Lower lobe of right lung (tissue), 2 donors: ENCODE data around the gene CPPED1. TPM values are rescaled to one million over a fixed set of nuclear protein-coding genes. Genes with fewer than 3 reads are reported as not detected.
"Not testable (repeated sequence)": the region's sequence is repeated elsewhere in the genome, so short reads cannot be mapped to it uniquely, and the experiment has no call there.

Source experiments
- ATAC-seq, 2 donors: fragments of 200-7000 bp; cut with Tn5 transposase; one replicate each; pipeline ENCODE4 v1.9.1; 2020 to 2022; ENCODE audit warnings: mild to moderate bottlenecking in 2 of 2, moderate library complexity in 2 of 2
- DNase-seq: peaks from one replicate; pipeline ENCODE4 v3.0.0-alpha.2; 2020
- H3K27ac ChIP-seq: fragments of 200-600 bp; one replicate; pipeline ENCODE4 v1.8.0; 2022
- H3K27me3 ChIP-seq: fragments of 200-600 bp; one replicate; pipeline ENCODE4 v1.8.0; 2022; ENCODE audit warnings: low read depth
- H3K36me3 ChIP-seq: fragments of 200-600 bp; one replicate; pipeline ENCODE4 v1.8.0; 2022; ENCODE audit warnings: mild to moderate bottlenecking
- H3K4me1 ChIP-seq: fragments of 200-600 bp; one replicate; pipeline ENCODE4 v1.8.0; 2022
- H3K4me3 ChIP-seq: fragments of 200-600 bp; one replicate; pipeline ENCODE4 v1.8.0; 2022; ENCODE audit warnings: mild to moderate bottlenecking
- H3K9me3 ChIP-seq: fragments of 200-600 bp; one replicate; pipeline ENCODE4 v1.8.0; 2022
- intact Hi-C: fragments of 100-400 bp; cut with DNase I; formaldehyde crosslinking; loops from one replicate; pipeline ENCODE4 v1.11.0; 2022
- total RNA-seq: library from RNA; stranded (reverse); fragmentation: NEBNext Ultra II Directional; extraction: Animal tissue kit (Norgen Biotek cat#: 25700); gene quantifications from one replicate; pipeline ENCODE4 v1.2.1, GENCODE V29; 2021
- TF ChIP-seq, protein P1 (sequence below): fragments of 200-600 bp; IDR thresholded peaks from one replicate; pipeline ENCODE4 v1.8.0; 2022; ENCODE audit warnings: antibody characterized with exemption, mild to moderate bottlenecking
- donor health status: DM: no; HTN: yes; CAD: no; lungs with severe emphysema.

Gene CPPED1
- total RNA-seq, 1 donor from 2014 or later = 33.0 TPM

DNA sequence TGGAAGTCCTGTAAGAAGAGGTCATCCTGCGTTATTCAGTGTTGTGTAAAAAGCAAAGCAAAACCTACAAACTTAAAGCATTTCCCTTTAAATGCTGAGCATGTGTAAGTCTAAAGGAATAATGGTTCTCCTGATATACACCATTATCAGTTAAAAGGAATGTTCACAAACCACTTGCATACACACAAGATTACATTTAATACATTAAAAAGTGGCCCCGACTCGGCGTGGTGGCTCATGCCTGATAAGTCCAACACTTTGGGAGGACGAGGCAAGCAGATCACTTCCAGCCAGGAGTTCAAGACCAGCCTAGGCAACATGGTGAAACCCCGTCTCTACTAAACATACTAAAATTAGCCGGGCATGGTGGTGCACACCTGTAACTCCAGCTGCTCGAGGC, 30.5 kb downstream of the CPPED1 start:
- TF ChIP-seq, protein P1, sequence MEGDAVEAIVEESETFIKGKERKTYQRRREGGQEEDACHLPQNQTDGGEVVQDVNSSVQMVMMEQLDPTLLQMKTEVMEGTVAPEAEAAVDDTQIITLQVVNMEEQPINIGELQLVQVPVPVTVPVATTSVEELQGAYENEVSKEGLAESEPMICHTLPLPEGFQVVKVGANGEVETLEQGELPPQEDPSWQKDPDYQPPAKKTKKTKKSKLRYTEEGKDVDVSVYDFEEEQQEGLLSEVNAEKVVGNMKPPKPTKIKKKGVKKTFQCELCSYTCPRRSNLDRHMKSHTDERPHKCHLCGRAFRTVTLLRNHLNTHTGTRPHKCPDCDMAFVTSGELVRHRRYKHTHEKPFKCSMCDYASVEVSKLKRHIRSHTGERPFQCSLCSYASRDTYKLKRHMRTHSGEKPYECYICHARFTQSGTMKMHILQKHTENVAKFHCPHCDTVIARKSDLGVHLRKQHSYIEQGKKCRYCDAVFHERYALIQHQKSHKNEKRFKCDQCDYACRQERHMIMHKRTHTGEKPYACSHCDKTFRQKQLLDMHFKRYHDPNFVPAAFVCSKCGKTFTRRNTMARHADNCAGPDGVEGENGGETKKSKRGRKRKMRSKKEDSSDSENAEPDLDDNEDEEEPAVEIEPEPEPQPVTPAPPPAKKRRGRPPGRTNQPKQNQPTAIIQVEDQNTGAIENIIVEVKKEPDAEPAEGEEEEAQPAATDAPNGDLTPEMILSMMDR = no peak
- no peaks in the 10 kb centered on the region for H3K4me1 ChIP-seq

DNA sequence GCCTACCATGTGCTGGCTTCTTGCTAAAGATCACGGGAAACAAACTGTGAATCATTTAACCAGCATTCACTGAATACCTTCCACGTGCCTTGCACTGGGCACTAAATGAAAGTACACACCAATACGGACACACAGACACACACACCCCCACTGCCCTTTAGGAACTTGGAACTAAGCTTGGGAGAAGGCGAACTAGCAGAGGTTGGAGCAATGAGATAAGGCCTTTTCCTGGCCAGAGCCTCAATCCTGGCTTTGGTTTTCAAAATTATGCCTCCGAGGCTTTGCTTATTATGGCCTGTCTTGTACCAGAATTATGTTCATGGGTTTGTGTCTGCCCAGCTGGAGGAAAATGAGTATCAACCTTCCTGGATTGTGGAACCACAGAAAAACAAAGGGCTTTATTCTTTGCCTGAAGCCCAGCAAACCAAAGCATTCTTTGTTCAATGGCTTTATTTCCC, 32.3 kb downstream of the CPPED1 start:
- ATAC-seq (no peak), DNase-seq (no peak)
- Histone ChIP-seq H3K4me3 (no peak overlapping the region), H3K27me3 (no peaks in the 10 kb centered on the region), H3K9me3 (no peaks in the 10 kb centered on the region), H3K27ac (no peak overlapping the region), H3K4me1 (no peaks in the 10 kb centered on the region), H3K36me3 (no peaks in the 10 kb centered on the region)
- TF ChIP-seq, protein P1 = no peak
- intact Hi-C loops = no loop called here

More for the DNA sequence above, 30.5 kb downstream of the CPPED1 start:
- Histone ChIP-seq H3K4me3 (no peak overlapping the region), H3K27ac (no peak overlapping the region), H3K36me3 (no peaks in the 10 kb centered on the region), H3K27me3 (no peaks in the 10 kb centered on the region), H3K9me3 (no peaks in the 10 kb centered on the region)
- ATAC-seq = no peak
- DNase-seq = no peak
- intact Hi-C loops = no loop called here

DNA sequence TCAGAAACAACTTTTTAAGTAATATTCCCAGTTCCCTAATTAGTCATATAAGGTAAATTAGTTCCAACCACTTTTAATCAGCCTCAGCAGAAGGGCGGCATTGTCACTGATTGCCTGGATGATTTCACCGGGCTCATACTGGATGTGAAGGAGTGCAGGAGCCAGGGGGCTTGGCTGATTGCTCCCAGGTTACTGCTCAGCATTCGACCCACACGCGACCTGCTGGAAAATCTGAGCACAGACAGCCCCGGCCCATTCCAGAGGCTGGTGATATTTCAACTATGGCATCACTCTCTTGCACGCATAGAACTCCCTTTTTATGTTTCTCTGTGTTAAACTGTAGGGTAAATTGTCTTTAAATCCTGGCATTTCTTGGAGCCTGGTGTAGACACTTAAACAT, 34.2 kb downstream of the CPPED1 start:
- no peaks in the 10 kb centered on the region for H3K4me1 ChIP-seq
- no peaks in the 10 kb centered on the region for H3K9me3 ChIP-seq
- TF ChIP-seq, protein P1 = no peak
- H3K36me3 ChIP-seq = no peaks in the 10 kb centered on the region
- H3K4me3 ChIP-seq = no peak overlapping the region
- intact Hi-C loops = no loop called here
- H3K27ac ChIP-seq = no peak overlapping the region
- no peaks in the 10 kb centered on the region for H3K27me3 ChIP-seq
- no peak for ATAC-seq
- no peak for DNase-seq

DNA sequence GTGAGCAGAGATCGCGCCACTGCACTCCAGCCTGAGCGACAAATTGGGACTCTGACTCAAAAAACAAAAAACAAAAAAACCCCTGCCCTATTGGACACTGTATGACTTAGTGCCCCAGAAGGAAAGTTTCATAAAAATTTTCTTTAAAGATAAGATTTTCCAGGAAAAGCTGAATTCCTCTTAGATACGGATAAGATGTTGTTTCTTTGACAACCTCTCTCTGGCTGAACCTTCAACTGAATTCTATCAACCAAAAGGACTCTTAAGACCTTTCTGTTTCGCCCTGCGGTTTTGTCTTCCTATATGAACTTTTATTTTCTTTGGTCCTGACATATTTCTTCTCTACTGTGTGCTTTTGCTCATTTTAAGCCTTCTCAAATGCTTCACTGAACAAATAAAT, 35.8 kb downstream of the CPPED1 start:
- Histone ChIP-seq H3K4me1 (no peaks in the 10 kb centered on the region), H3K27me3 (no peaks in the 10 kb centered on the region), H3K27ac (no peak overlapping the region), H3K9me3 (no peaks in the 10 kb centered on the region), H3K36me3 (no peaks in the 10 kb centered on the region), H3K4me3 (no peak overlapping the region)
- intact Hi-C loops = no loop called here
- TF ChIP-seq, protein P1 = no peak
- no peak for DNase-seq
- no peak for ATAC-seq

DNA sequence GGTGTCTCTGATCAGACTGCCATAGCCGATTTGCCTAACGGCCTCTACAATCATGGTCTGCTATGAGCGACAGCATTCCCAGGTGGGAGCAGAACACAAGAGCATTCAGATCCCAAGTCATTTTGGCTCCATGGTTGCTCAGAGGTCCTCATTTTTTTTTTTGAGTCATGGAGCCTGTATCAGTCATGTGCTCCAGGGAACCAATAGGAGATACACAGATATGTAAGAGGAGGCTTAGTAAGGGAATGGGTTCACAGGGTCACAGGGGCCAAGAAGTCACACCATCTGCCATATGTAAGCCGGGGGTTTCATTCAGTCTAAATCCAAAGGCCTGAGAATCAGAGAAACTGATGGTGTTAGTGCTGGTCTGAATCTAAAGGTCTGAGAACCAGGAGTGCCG, 36.8 kb downstream of the CPPED1 start:
- DNase-seq (no peak), ATAC-seq (no peak)
- H3K36me3 ChIP-seq = no peaks in the 10 kb centered on the region
- H3K27me3 ChIP-seq = no peaks in the 10 kb centered on the region
- no peaks in the 10 kb centered on the region for H3K9me3 ChIP-seq
- intact Hi-C loops = no loop called here
- no peaks in the 10 kb centered on the region for H3K4me1 ChIP-seq
- H3K4me3 ChIP-seq = no peak overlapping the region
- TF ChIP-seq, protein P1 = no peak
- no peak overlapping the region for H3K27ac ChIP-seq

DNA sequence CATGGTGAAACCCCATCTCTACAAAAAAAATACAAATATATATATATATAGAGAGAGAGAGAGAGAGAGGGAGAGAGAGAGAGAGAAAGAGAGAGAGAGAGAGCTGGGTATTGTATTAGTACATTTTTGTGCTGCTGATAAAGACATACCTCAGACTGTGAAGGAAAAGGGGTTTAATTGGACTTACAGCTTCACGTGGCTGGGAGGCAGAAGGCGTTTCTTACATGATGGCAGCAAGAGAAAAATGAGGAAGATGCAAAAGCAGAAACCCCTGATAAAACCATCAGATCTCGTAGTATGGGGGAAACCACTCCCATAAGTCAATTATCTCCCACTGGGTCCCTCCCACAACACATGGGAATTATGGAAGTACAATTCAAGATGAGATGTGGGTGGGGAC, 37.5 kb downstream of the CPPED1 start:
- ATAC-seq, H3K4me3 ChIP-seq, H3K27ac ChIP-seq, H3K9me3 ChIP-seq, H3K4me1 ChIP-seq, intact Hi-C loops, H3K36me3 ChIP-seq, DNase-seq, H3K27me3 ChIP-seq: not testable (repeated sequence)
